Mesendoderm (in vitro differentiated cells): ENCODE results near the gene USP7.

Experiments used
- DNase-seq: peaks from one replicate; pipeline ENCODE4 v3.0.0; 2013
- H2AK5ac ChIP-seq: 2 replicates; pipeline ENCODE4 v1.6.1; 2013; ENCODE audit warnings: low read length, inconsistent platforms
- H2BK120ac ChIP-seq: 2 replicates; pipeline ENCODE4 v1.6.1; 2013; ENCODE audit warnings: low read depth, mild to moderate bottlenecking, low read length, moderate library complexity, mixed read lengths
- H2BK15ac ChIP-seq: replicated peaks from 2 replicates; pipeline ENCODE4 v1.6.1; 2013; ENCODE audit warnings: low read depth, mild to moderate bottlenecking, moderate library complexity
- H2BK5ac ChIP-seq: 2 replicates; pipeline ENCODE4 v1.6.1; 2013; ENCODE audit warnings: low read length, inconsistent platforms
- H3K18ac ChIP-seq: 2 replicates; pipeline ENCODE4 v1.6.1; 2013; ENCODE audit warnings: mild to moderate bottlenecking, low read length, mixed read lengths
- H3K23ac ChIP-seq: one replicate; pipeline ENCODE4 v1.6.1; 2013; ENCODE audit warnings: low read length
- H3K27ac ChIP-seq: 2 replicates; pipeline ENCODE4 v1.5.1; 2013; ENCODE audit warnings: low read depth, mild to moderate bottlenecking, inconsistent platforms, low read length, moderate library complexity
- H3K27me3 ChIP-seq: 2 replicates; pipeline ENCODE4 v1.6.1; 2013; ENCODE audit warnings: low read length, control low read depth, mild to moderate bottlenecking, inconsistent platforms; ENCODE audit not compliant: insufficient read depth, poor library complexity
- H3K36me3 ChIP-seq: 2 replicates; pipeline ENCODE4 v1.6.1; 2013; ENCODE audit warnings: low read length, inconsistent platforms; ENCODE audit not compliant: control insufficient read depth, insufficient read depth
- H3K4ac ChIP-seq: one replicate; pipeline ENCODE4 v1.6.1; 2013; ENCODE audit warnings: low read depth, mild to moderate bottlenecking, low read length, moderate library complexity
- H3K4me1 ChIP-seq: 2 replicates; pipeline ENCODE4 v1.6.1; 2013; ENCODE audit warnings: low read depth, low read length, inconsistent platforms; ENCODE audit not compliant: control insufficient read depth
- H3K4me2 ChIP-seq: 2 replicates; pipeline ENCODE4 v1.6.1; 2013; ENCODE audit warnings: low read length
- H3K4me3 ChIP-seq: 2 replicates; pipeline ENCODE4 v1.5.1; 2013; ENCODE audit warnings: mild to moderate bottlenecking, low read length
- H3K56ac ChIP-seq: one replicate; pipeline ENCODE4 v1.6.1; 2013; ENCODE audit warnings: low read length
- H3K79me1 ChIP-seq: 2 replicates; pipeline ENCODE4 v1.6.1; 2013; ENCODE audit warnings: low read length, inconsistent platforms
- H3K79me2 ChIP-seq: 2 replicates; pipeline ENCODE4 v1.6.1; 2013; ENCODE audit warnings: mild to moderate bottlenecking, low read length; ENCODE audit not compliant: control insufficient read depth, insufficient read depth
- H3K9ac ChIP-seq: 2 replicates; pipeline ENCODE4 v1.6.1; 2013; ENCODE audit warnings: low read length, inconsistent platforms
- H4K5ac ChIP-seq: one replicate; pipeline ENCODE4 v1.6.1; 2013; ENCODE audit warnings: low read length
- H4K8ac ChIP-seq: one replicate; pipeline ENCODE4 v1.6.1; 2013; ENCODE audit warnings: low read depth, mild to moderate bottlenecking, control low read depth, low read length, moderate library complexity
- WGBS: extraction: QIAGEN DNeasy Blood & Tissue Kit; methylation state at CpG from one replicate; pipeline ENCODE4 v1.1.7; 2013; ENCODE audit warnings: low lambda C conversion rate, missing lambda C conversion rate; ENCODE audit not compliant: insufficient coverage; ENCODE audit errors: extremely low coverage; 5-methylcytosine and 5-hydroxymethylcytosine counted together

Gene USP7

GRCh38 chr16:8905168-8905762 is 58.4 kb downstream of the USP7 start:
- H3K4me1 ChIP-seq = peaks cover 6% of the 10 kb centered on the region
- no peak overlapping the region for H3K4me3 ChIP-seq
- WGBS = no CpG with 5 or more reads among the region's 13 CpGs
- no peak overlapping the region for H2AK5ac ChIP-seq
- no peak overlapping the region for H4K5ac ChIP-seq
- no peak overlapping the region for H3K4ac ChIP-seq
- H3K79me1 ChIP-seq = peaks cover under 1% of the 10 kb centered on the region
- H3K27ac ChIP-seq = no peak overlapping the region
- H2BK5ac ChIP-seq = no peak overlapping the region
- H3K4me2 ChIP-seq = no peak overlapping the region
- H2BK120ac ChIP-seq = no peak overlapping the region
- no peak overlapping the region for H3K23ac ChIP-seq
- no peak overlapping the region for H3K9ac ChIP-seq
- no peaks in the 10 kb centered on the region for H3K27me3 ChIP-seq
- peaks cover 20% of the 10 kb centered on the region for H3K36me3 ChIP-seq
- H3K79me2 ChIP-seq = no peaks in the 10 kb centered on the region
- peak; percentile 70 for DNase-seq
- no peak overlapping the region for H2BK15ac ChIP-seq
- H4K8ac ChIP-seq = no peak overlapping the region
- H3K56ac ChIP-seq = no peak overlapping the region
- no peak overlapping the region for H3K18ac ChIP-seq

GRCh38 chr16:8904018-8904430 is 59.7 kb downstream of the USP7 start:
- no peak overlapping the region for H3K18ac ChIP-seq
- no peak overlapping the region for H3K4me3 ChIP-seq
- H3K4me1 ChIP-seq = peaks cover 2% of the 10 kb centered on the region
- WGBS = no CpG with 5 or more reads among the region's 8 CpGs
- H4K5ac ChIP-seq = no peak overlapping the region
- no peak overlapping the region for H3K23ac ChIP-seq
- H3K56ac ChIP-seq = no peak overlapping the region
- H3K27me3 ChIP-seq = no peaks in the 10 kb centered on the region
- no peak overlapping the region for H2BK120ac ChIP-seq
- no peak overlapping the region for H2BK5ac ChIP-seq
- H3K4ac ChIP-seq = no peak overlapping the region
- H2AK5ac ChIP-seq = no peak overlapping the region
- H3K4me2 ChIP-seq = no peak overlapping the region
- no peak for DNase-seq
- no peak overlapping the region for H2BK15ac ChIP-seq
- H3K9ac ChIP-seq = no peak overlapping the region
- peaks cover 23% of the 10 kb centered on the region for H3K36me3 ChIP-seq
- H3K79me2 ChIP-seq = no peaks in the 10 kb centered on the region
- no peak overlapping the region for H3K27ac ChIP-seq
- H4K8ac ChIP-seq = no peak overlapping the region
- no peaks in the 10 kb centered on the region for H3K79me1 ChIP-seq

- Histone ChIP-seq H3K9ac (no peak overlapping the region), H3K36me3 (peaks cover 24% of the 10 kb centered on the region), H2BK5ac (no peak overlapping the region), H3K18ac (no peak overlapping the region), H3K4ac (no peak overlapping the region), H3K79me1 (no peaks in the 10 kb centered on the region), H3K27ac (no peak overlapping the region), H3K56ac (no peak overlapping the region), H3K4me2 (no peak overlapping the region), H3K27me3 (no peaks in the 10 kb centered on the region), H3K79me2 (no peaks in the 10 kb centered on the region), H3K4me1 (no peaks in the 10 kb centered on the region), H4K8ac (no peak overlapping the region), H2AK5ac (no peak overlapping the region), H2BK120ac (no peak overlapping the region), H2BK15ac (no peak overlapping the region), H3K23ac (no peak overlapping the region), H4K5ac (no peak overlapping the region), H3K4me3 (no peak overlapping the region)
- WGBS = no CpG with 5 or more reads among the region's 9 CpGs
- DNase-seq = no peak
Measured at GRCh38 chr16:8903004-8903403, 60.7 kb downstream of the USP7 start.

- no peaks in the 10 kb centered on the region for H3K4me1 ChIP-seq
- H3K56ac ChIP-seq = no peak overlapping the region
- H2AK5ac ChIP-seq = no peak overlapping the region
- WGBS = no CpG with 5 or more reads among the region's 13 CpGs
- no peak for DNase-seq
- no peaks in the 10 kb centered on the region for H3K79me1 ChIP-seq
- H3K79me2 ChIP-seq = no peaks in the 10 kb centered on the region
- no peak overlapping the region for H3K4me2 ChIP-seq
- no peak overlapping the region for H3K23ac ChIP-seq
- H3K27me3 ChIP-seq = no peaks in the 10 kb centered on the region
- H3K36me3 ChIP-seq = peaks cover 35% of the 10 kb centered on the region
- H3K27ac ChIP-seq = no peak overlapping the region
- no peak overlapping the region for H4K5ac ChIP-seq
- no peak overlapping the region for H2BK5ac ChIP-seq
- H4K8ac ChIP-seq = no peak overlapping the region
- H3K9ac ChIP-seq = no peak overlapping the region
- H2BK120ac ChIP-seq = no peak overlapping the region
- no peak overlapping the region for H2BK15ac ChIP-seq
- H3K4me3 ChIP-seq = no peak overlapping the region
- H3K18ac ChIP-seq = no peak overlapping the region
- H3K4ac ChIP-seq = no peak overlapping the region
Measured at GRCh38 chr16:8901320-8901861, 62.3 kb downstream of the USP7 start.

GRCh38 chr16:8900343-8900742 is 63.4 kb downstream of the USP7 start:
- Histone ChIP-seq H3K4me1 (no peaks in the 10 kb centered on the region), H3K18ac (no peak overlapping the region), H3K4me2 (no peak overlapping the region), H3K79me2 (no peaks in the 10 kb centered on the region), H3K36me3 (peaks cover 38% of the 10 kb centered on the region), H3K9ac (no peak overlapping the region), H3K27ac (no peak overlapping the region), H2BK5ac (no peak overlapping the region), H3K4me3 (no peak overlapping the region), H4K8ac (no peak overlapping the region), H3K27me3 (no peaks in the 10 kb centered on the region), H3K56ac (no peak overlapping the region), H3K23ac (no peak overlapping the region), H3K4ac (no peak overlapping the region), H2BK15ac (no peak overlapping the region), H2AK5ac (no peak overlapping the region), H3K79me1 (no peaks in the 10 kb centered on the region), H4K5ac (no peak overlapping the region), H2BK120ac (no peak overlapping the region)
- no CpG with 5 or more reads among the region's 5 CpGs for WGBS
- no peak for DNase-seq
